Measurements from ENCODE around the gene CIRBP.

DNA sequence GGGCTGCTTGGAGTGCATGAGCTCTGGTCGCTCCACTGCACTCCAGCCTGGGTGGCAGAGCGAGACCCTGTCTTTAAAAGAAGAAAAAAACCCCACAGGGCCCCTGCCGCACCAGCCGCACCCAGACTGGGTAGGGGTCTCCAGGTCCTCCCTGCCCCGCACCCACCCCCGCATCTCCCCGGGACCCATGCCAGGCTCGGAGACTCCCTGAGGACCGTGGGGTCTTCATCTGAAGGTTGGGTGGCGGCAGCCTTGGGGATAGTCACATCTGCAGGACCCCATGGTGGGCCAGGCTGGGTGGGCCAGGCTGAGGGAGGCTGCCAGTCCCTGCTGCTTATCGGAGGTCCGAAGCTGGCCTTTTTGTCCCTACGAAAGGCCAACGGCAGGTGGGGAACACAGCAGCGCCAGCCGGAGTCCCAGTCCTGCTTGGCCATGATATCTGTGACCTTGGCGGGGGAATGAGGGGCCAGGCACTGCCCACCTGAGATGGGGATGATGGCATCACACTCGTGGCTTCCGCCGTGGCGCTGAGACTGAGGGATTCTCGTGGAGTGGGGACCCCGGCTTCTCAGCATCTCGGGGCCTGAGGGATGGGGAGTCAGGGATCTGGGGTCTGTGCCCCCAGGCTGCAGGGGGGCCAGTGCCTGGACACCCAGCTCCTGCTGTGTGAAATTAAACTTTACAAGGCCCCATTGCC lies 27.6 kb downstream of the CIRBP start:
- TF ChIP-seq, protein P1, sequence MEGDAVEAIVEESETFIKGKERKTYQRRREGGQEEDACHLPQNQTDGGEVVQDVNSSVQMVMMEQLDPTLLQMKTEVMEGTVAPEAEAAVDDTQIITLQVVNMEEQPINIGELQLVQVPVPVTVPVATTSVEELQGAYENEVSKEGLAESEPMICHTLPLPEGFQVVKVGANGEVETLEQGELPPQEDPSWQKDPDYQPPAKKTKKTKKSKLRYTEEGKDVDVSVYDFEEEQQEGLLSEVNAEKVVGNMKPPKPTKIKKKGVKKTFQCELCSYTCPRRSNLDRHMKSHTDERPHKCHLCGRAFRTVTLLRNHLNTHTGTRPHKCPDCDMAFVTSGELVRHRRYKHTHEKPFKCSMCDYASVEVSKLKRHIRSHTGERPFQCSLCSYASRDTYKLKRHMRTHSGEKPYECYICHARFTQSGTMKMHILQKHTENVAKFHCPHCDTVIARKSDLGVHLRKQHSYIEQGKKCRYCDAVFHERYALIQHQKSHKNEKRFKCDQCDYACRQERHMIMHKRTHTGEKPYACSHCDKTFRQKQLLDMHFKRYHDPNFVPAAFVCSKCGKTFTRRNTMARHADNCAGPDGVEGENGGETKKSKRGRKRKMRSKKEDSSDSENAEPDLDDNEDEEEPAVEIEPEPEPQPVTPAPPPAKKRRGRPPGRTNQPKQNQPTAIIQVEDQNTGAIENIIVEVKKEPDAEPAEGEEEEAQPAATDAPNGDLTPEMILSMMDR (IDR thresholded peaks at IDR 0.05) = no peak
- TF ChIP-seq POLR2A (IDR thresholded peaks at IDR 0.05) = no peak
